ENCODE measurements around the gene LIPK.

The LIPK gene

DNA sequence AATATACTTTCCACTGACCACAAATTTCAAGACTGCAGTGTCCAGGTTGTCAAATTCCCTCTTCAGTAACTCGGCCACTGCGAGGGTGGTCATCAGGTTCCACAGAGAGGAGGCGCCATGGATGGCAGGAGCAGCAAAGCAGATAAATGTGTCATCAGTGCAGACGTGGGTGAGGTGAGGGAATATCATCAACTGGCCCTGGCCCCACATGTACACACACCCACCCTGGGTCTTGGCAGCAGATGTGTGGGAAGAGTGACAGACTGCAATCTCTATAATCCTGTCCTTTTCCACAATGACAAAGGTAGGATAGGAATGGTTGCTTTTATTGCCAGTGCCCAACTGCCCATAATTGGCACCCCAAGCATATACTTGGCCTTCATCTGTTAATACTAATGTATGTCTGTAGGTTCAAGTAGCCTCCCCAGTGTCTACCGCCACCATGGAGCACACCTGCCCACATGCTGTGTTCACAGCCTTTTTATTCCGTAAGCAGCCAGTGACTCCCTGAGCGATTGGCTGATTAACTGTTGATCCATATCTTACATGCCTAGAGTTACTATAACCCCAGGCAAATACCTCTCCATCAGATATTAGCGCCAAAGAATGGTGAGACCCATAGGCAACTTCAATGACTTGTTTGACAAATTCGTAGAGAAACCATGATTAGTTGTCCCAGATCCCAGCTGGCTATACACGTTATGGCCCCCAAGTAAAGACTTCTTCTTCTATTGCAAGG lies 80.2 kb downstream of the LIPK start:
- DNase-seq (ENCODE audit: low spot score), result no peak

DNA sequence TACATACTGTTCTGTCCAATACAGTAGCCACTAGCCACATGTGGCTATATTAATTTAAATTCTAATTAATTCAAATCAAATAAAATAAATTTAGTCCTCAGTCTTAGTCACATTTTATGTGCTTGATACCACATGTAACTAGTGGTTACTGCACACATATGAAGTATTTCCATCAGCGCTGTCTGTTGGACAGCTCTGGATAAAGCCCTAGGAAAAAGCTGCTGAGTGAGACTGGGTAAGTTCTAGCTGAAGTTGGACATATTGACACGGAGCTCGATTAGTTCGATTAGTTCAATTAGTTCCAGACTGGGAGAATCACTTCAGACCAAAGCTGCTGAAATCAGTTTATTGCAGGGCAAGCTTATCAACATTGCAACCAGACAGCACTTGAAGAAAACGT lies 81.4 kb downstream of the LIPK start:
- DNase-seq (ENCODE audit: low spot score), result no peak

DNA sequence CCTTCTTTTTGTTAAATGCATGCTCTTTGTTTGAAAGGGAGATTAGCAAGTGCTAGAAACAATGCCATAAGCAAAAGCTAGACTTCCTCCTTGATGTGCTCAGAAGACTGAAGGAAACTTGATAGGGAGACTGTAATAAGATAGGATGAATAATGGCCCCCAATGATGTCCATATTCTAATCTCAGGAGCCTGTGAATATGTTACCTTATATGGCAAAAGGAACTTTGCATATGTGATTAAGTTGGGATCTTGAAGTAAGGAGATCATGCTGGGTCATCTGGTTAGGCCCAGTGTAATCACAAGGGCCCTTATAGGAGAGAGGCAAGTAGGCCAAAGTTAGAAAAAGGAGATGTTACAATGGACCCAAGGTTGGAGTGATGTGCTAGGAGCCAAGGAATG lies 82.9 kb downstream of the LIPK start:
- no peak for DNase-seq (ENCODE audit: low spot score)

DNA sequence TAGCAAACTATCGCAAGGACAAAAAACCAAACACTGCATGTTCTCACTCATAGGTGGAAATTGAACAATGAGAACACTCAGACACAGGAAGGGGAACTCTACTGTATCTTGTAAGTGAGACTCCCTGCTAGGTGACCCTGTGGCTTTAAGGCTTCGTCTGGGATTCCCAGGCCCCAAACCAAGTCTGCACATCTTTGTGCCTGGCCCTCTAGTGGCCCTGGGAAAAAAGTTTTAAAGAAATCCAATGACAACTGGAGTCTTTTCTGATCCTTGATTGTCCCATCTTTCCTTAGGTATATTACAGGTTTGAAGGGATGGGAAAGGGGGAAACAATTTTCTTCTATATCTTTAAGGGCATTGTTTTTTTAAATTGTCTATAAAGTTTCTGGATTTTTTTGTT lies 85.9 kb downstream of the LIPK start:
- DNase-seq (ENCODE audit: low spot score), result peak; percentile 53

DNA sequence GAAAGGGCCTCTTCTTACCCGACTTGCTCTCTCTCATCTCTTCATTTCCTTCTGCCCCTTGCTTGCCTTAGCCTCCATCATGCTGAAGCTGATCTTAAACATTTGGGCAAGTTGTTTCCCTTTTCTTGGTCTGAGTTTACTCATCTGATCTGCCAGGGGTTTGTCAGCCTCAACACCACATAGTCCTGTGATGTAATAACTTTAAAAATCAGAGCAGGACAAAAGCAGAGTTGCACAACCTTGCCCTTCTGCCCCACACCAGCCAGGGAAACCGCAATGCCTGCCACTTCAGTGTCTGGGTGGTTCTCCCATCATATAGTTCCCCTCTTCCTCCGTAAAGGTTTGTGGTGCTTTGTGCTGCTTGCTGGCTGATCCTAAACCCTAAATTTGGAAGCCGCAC lies 86.6 kb downstream of the LIPK start:
- peak; percentile 40 for DNase-seq (ENCODE audit: low spot score)

DNA sequence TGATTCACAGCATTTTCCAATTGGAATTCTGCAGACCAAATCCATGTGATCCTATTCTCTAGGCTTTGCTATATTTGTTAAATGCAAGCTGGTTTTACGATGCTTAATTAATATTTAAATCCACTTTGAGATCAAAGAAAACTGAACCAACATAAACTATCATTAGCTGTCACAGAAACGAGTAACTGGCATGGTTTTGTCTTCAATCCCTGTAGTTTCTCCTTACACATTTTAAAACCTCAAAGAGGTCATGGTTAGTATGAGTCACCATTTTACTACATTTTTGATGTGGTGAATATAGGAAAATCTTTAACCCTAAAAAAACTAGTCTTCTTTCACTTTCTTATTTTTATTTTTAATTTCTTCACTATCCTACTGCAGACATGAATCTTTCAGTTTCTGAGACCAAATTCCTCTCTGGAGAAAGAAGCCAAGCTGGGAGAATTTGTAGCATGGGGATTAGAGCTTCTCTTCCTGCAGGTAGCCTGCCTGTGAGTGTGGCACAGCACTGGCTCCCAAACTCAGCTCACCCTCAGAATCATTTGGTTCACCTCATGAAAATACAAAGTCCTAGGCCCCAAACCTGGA lies 87.8 kb downstream of the LIPK start:
- DNase-seq (ENCODE audit: low spot score), result peak; percentile 16

DNA sequence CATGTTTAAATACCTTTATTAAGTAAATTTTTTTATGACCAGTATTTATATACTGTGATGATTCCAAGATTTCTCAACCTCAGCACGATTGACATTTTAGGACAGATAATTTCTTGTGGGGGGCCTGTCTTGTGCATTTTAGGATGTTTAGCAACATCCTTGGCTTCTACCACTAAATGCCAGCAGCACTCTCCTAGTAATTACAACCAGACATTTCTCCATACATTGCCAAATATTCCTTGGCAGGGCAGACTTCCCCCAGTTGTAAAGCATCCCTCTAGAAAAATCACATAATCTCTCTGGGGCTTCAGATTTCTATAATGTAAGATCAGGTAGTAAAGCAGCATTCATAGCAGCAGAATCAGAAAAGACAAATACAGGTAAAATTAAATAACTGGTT lies 88.7 kb downstream of the LIPK start:
- no peak for DNase-seq (ENCODE audit: low spot score)

DNA sequence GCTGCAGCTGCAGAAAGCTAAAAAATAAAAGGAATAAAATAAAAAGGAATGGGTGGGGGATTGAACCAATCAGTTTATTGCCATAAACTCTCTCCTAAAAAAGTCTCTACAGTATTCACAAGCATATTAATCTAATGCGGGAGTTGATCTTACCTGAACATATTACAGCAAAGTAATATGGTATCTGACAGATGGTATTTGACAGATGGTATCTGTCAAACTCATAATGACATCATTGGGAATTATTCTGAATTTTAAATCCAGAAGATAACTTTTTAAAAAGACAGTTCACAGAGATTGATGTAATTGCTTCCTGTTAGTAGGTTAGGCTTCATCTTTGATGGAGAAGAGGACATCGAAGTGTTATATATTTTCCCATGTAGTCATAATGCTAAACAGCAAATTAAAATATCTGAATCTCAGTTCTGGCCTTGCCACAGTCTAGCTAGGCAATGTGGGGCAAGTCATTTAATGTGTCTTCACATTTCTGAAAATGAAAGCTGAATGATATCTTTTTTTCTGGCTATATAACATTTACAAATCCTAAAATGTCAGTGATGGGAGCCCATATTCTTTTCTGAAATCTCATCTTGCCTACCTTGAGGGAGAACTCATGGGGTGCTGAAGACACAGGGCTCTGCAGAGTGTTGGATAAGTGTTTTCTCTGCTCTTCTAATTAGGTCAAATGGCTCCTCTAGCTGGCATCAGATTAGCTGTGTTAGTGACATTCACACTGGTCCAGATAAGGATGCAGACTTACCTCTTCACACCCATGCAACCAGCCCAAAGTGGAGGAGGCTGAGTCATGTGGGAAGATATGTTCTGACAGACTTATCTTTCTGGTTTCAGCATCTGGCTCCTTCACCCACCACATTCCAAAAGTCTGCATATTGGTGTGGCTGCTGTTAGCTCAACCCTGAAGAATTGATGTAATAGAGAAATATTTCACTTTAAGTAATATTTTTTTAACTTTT lies 94.4 kb downstream of the LIPK start:
- peak; percentile 68 for DNase-seq (ENCODE audit: low spot score)
